ENCODE results near the gene DNAH2.

The DNAH2 gene

DNA sequence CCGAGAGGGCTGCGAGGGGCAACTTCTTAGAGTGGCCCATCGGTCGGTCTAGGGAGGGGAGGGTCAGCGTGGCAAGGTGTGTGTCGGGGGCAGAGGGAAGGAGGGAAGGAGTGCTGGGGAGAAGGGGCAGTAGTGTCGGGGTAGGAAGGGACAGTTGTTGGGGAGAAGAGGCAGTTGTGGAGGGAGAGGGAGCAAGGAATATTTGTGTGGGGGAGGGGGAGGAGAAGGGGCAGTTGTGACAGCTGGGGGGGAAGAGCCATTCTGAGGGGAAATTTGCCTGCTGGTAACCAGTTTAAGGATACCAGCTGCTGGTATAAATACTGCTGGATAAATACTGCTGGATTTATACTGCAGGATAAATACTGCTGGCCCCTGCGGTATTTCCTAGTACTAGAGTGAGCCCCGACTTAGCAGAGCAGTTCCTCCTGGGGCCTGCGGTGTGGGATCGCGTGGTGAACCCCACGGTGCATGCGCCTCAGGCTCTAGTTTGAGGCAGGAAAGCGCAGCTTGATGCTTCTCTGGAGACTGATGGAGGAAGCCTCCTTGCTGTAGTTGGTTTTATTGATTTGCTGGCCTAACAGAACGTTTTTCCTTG is 309 bp downstream of the DNAH2 start:
- H3K27me3 ChIP-seq (ENCODE audit: control insufficient read depth, insufficient read depth, low read length), result peaks cover 27% of the 10 kb centered on the region
- H3K9me3 ChIP-seq (ENCODE audit: control insufficient read depth, insufficient read depth, low read length), result no peaks in the 10 kb centered on the region
- H3K9ac ChIP-seq (ENCODE audit: low read depth, low read length), result no peak overlapping the region
- H3K4me3 ChIP-seq (ENCODE audit: low read depth, low read length), result peak overlapping the region; percentile 68
- H3K36me3 ChIP-seq (ENCODE audit: control insufficient read depth, insufficient read depth, low read length), result no peaks in the 10 kb centered on the region
- H3K4me1 ChIP-seq (ENCODE audit: control insufficient read depth, insufficient read depth, low read length), result peaks cover 7% of the 10 kb centered on the region

DNA sequence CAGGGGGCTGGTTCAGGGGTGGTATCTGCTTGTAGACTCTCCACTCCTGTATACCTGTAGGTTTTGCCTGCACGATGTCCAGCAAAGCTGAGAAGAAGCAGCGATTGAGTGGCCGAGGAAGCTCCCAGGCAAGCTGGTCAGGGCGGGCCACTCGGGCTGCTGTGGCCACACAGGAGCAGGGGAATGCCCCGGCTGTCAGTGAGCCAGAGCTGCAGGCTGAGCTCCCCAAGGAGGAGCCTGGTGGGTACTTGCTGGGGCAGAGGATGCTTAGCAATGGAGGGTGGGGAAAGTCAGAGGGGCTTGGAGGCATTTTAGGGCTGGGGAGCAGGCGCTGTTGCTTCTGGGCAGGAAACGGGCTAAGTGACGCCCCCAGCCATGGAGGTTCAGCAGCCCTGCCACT is 2.1 kb downstream of the DNAH2 start:
- H3K4me1 ChIP-seq (ENCODE audit: control insufficient read depth, insufficient read depth, low read length), result peaks cover 7% of the 10 kb centered on the region
- H3K36me3 ChIP-seq (ENCODE audit: control insufficient read depth, insufficient read depth, low read length), result no peaks in the 10 kb centered on the region
- H3K4me3 ChIP-seq (ENCODE audit: low read depth, low read length), result no peak overlapping the region
- H3K9me3 ChIP-seq (ENCODE audit: control insufficient read depth, insufficient read depth, low read length), result no peaks in the 10 kb centered on the region
- no peak overlapping the region for H3K9ac ChIP-seq (ENCODE audit: low read depth, low read length)
- peaks cover 24% of the 10 kb centered on the region for H3K27me3 ChIP-seq (ENCODE audit: control insufficient read depth, insufficient read depth, low read length)

DNA sequence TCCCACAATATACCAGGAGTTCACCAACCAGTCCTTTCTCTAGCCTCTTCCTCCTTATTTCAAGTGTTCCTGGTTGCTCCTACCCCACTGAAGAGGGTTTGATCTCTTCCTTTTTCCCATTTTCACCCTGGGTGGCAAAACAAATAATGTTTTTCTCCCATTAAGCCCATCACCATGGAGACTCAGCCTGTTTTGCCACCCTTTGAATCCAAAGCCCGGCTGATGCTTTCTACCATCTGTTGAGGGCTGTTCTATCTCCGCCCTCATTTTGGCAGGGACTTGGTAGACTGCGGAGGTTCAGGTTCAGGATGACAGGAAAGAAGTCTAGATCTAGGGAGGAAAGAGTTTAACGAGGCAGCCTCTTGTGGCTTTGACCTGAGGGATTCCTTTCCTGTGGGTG is 2.6 kb downstream of the DNAH2 start:
- Histone ChIP-seq H3K9me3 (ENCODE audit: control insufficient read depth, insufficient read depth, low read length) (no peaks in the 10 kb centered on the region), H3K36me3 (ENCODE audit: control insufficient read depth, insufficient read depth, low read length) (no peaks in the 10 kb centered on the region), H3K9ac (ENCODE audit: low read depth, low read length) (no peak overlapping the region), H3K4me1 (ENCODE audit: control insufficient read depth, insufficient read depth, low read length) (peaks cover 7% of the 10 kb centered on the region), H3K4me3 (ENCODE audit: low read depth, low read length) (no peak overlapping the region), H3K27me3 (ENCODE audit: control insufficient read depth, insufficient read depth, low read length) (peaks cover 24% of the 10 kb centered on the region)

DNA sequence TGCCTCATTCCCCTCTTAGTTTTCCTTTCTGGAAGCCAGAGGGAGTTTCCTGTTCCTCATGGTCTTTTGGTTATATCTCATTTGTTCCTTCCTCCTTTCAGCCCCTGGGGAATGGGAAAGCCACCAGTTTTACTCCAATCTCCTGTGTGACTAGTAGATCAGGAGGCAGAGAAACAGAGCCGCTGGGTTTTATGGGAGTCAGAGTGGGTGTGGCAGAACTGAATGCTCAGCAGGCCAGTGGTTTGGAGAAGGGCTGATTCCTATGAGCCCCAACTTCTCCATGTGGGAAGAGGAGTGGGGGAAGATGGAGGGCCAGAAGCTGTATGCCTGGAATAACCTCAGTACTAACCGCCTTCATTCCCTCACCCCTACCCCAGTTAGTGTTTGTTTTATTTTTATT is 4.1 kb downstream of the DNAH2 start:
- Histone ChIP-seq H3K36me3 (ENCODE audit: control insufficient read depth, insufficient read depth, low read length) (no peaks in the 10 kb centered on the region), H3K27me3 (ENCODE audit: control insufficient read depth, insufficient read depth, low read length) (peaks cover 24% of the 10 kb centered on the region), H3K4me3 (ENCODE audit: low read depth, low read length) (no peak overlapping the region), H3K4me1 (ENCODE audit: control insufficient read depth, insufficient read depth, low read length) (peaks cover 7% of the 10 kb centered on the region), H3K9ac (ENCODE audit: low read depth, low read length) (no peak overlapping the region), H3K9me3 (ENCODE audit: control insufficient read depth, insufficient read depth, low read length) (no peaks in the 10 kb centered on the region)

DNA sequence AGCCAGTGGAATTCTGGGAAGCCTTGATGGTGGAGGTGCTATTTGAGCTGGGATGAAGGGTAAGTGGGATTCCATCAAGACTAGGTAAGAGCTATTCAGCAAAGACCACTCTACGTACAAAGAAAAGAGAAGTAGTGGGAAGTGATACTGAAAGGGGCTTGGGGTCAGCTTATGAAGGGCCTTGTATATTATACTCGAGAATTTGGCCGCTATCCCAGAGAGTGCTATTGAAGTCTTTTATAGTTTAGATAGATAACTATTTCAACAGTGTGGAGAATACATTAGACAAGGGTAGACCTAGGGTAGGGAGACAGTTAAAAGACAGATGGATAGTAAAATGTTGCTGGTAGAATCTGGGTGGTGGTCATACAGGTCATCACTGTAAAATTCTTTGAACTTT is 10.3 kb downstream of the DNAH2 start:
- no peaks in the 10 kb centered on the region for H3K4me1 ChIP-seq (ENCODE audit: control insufficient read depth, insufficient read depth, low read length)
- no peak overlapping the region for H3K4me3 ChIP-seq (ENCODE audit: low read depth, low read length)
- no peaks in the 10 kb centered on the region for H3K27me3 ChIP-seq (ENCODE audit: control insufficient read depth, insufficient read depth, low read length)
- no peaks in the 10 kb centered on the region for H3K36me3 ChIP-seq (ENCODE audit: control insufficient read depth, insufficient read depth, low read length)
- H3K9ac ChIP-seq (ENCODE audit: low read depth, low read length), result no peak overlapping the region
- no peaks in the 10 kb centered on the region for H3K9me3 ChIP-seq (ENCODE audit: control insufficient read depth, insufficient read depth, low read length)

DNA sequence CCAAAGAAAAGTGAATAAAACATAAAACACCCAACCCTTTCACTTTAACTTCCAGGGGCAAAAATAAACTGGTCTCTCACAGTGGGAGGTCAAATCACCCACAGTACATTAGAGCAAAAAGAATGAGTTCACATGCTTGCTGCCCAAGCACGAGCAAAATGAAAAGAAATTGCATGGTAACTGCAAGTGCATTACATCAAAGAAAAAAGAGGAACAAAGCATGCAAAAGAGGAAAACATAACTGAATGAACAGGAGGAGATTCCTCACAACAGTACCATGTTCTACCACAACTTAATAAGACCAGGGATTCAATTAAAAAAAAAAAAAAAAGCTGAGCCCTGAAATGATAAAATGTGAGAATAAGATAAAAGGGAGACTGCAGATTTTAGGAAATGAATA is 12.3 kb downstream of the DNAH2 start:
- Histone ChIP-seq H3K9ac (ENCODE audit: low read depth, low read length) (no peak overlapping the region), H3K9me3 (ENCODE audit: control insufficient read depth, insufficient read depth, low read length) (no peaks in the 10 kb centered on the region), H3K27me3 (ENCODE audit: control insufficient read depth, insufficient read depth, low read length) (no peaks in the 10 kb centered on the region), H3K4me3 (ENCODE audit: low read depth, low read length) (no peak overlapping the region), H3K4me1 (ENCODE audit: control insufficient read depth, insufficient read depth, low read length) (no peaks in the 10 kb centered on the region), H3K36me3 (ENCODE audit: control insufficient read depth, insufficient read depth, low read length) (no peaks in the 10 kb centered on the region)

DNA sequence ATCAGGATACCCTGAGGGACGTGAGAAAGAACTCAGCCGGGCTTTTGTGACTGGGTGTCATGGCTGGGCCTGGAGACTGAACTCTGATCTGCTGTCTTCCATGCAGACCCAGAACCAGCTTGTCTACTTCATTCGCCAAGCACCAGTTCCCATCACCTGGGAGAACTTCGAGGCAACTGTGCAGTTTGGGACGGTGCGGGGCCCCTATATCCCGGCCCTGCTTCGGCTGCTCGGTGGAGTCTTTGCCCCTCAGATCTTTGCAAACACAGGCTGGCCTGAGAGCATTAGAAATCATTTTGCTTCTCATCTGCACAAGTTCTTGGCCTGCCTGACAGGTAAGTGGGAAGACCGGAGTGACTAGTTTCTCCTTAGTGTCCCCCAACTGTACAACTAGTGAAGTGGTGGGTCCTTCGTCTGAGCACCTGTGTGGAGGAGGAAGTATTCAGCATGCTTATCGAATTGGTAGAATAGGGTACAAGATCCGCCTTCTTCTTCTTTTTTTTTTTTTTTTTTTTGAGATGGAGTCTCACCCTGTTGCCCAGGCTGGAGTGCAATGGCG is 15.5 kb downstream of the DNAH2 start:
- peaks cover 7% of the 10 kb centered on the region for H3K27me3 ChIP-seq (ENCODE audit: control insufficient read depth, insufficient read depth, low read length)

DNA sequence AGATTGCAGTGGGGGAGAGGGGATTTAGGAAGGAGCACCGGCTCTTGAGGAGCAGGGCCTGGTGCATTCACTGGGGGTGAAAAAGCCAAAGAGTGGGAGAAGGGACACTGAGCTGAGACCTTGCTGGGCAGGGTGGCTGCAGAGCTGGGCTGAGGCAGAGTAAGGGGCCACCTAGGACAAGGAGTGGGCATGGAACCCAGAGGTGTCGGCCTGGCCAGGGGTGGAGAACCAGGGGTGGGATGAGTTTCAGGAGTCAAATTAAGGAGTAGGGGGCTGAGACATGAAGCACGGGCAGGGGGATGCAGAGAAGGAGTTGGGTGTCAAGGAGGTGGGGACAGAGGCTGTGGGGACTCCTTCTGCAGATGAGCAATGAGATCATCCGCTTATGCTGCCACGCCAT is 20.1 kb downstream of the DNAH2 start:
- H3K4me1 ChIP-seq (ENCODE audit: control insufficient read depth, insufficient read depth, low read length), result no peaks in the 10 kb centered on the region
- no peaks in the 10 kb centered on the region for H3K36me3 ChIP-seq (ENCODE audit: control insufficient read depth, insufficient read depth, low read length)
- peaks cover 7% of the 10 kb centered on the region for H3K27me3 ChIP-seq (ENCODE audit: control insufficient read depth, insufficient read depth, low read length)
- no peaks in the 10 kb centered on the region for H3K9me3 ChIP-seq (ENCODE audit: control insufficient read depth, insufficient read depth, low read length)
- no peak overlapping the region for H3K9ac ChIP-seq (ENCODE audit: low read depth, low read length)
- H3K4me3 ChIP-seq (ENCODE audit: low read depth, low read length), result no peak overlapping the region

More for the DNA sequence above, 15.5 kb downstream of the DNAH2 start:
- H3K4me3 ChIP-seq (ENCODE audit: low read depth, low read length), result no peak overlapping the region
- no peaks in the 10 kb centered on the region for H3K9me3 ChIP-seq (ENCODE audit: control insufficient read depth, insufficient read depth, low read length)
- H3K4me1 ChIP-seq (ENCODE audit: control insufficient read depth, insufficient read depth, low read length), result no peaks in the 10 kb centered on the region
- no peaks in the 10 kb centered on the region for H3K36me3 ChIP-seq (ENCODE audit: control insufficient read depth, insufficient read depth, low read length)
- no peak overlapping the region for H3K9ac ChIP-seq (ENCODE audit: low read depth, low read length)

DNA sequence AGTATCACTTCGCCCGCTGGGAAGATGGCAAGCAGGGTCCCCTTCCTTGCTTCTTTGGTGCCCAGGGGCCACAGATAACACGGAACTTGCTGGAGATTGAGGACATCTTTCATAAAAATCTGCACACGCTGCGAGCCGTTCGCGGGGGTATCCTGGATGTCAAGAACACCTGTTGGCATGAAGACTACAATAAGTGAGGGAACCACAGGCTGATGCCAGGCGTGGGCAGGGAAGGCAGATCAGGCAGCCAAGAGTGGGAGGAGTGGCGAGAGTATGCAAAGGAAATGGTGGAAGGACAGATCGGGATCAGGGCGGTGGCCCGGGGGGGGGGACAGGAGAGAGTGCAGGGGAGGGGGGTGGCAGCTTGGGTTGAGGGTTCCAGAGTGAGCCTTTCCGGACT is 22.2 kb downstream of the DNAH2 start:
- H3K9me3 ChIP-seq (ENCODE audit: control insufficient read depth, insufficient read depth, low read length), result no peaks in the 10 kb centered on the region

DNA sequence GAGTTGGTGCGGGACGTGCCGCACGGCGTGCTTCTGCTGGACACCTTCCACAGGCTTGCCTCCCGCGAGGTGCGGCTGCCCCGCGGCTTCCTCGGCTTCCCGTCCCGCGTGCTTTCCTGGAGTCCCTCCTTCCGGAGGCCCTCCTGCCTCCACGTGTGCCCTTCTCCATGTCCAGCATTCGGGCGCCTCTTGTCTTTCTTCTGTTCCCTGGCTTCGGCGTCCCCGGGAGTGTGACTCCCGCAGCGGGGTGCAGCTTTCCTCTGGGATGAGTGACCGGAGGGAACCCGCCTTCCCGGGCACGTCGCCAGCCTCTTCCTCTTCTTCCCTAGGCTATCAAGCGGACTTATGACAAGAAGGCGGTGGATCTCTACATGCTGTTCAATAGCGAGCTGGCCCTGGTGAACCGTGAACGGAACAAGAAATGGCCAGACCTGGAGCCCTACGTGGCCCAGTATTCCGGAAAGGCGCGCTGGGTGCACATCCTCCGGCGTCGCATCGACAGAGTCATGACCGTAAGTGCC is 23.0 kb downstream of the DNAH2 start:
- H3K9me3 ChIP-seq (ENCODE audit: control insufficient read depth, insufficient read depth, low read length), result no peaks in the 10 kb centered on the region
- H3K36me3 ChIP-seq (ENCODE audit: control insufficient read depth, insufficient read depth, low read length), result no peaks in the 10 kb centered on the region
- no peak overlapping the region for H3K9ac ChIP-seq (ENCODE audit: low read depth, low read length)
- H3K4me1 ChIP-seq (ENCODE audit: control insufficient read depth, insufficient read depth, low read length), result no peaks in the 10 kb centered on the region
- peaks cover 7% of the 10 kb centered on the region for H3K27me3 ChIP-seq (ENCODE audit: control insufficient read depth, insufficient read depth, low read length)
- H3K4me3 ChIP-seq (ENCODE audit: low read depth, low read length), result no peak overlapping the region

More for the DNA sequence above, 22.2 kb downstream of the DNAH2 start:
- Histone ChIP-seq H3K9ac (ENCODE audit: low read depth, low read length) (no peak overlapping the region), H3K27me3 (ENCODE audit: control insufficient read depth, insufficient read depth, low read length) (peaks cover 7% of the 10 kb centered on the region), H3K36me3 (ENCODE audit: control insufficient read depth, insufficient read depth, low read length) (no peaks in the 10 kb centered on the region), H3K4me1 (ENCODE audit: control insufficient read depth, insufficient read depth, low read length) (no peaks in the 10 kb centered on the region), H3K4me3 (ENCODE audit: low read depth, low read length) (no peak overlapping the region)

DNA sequence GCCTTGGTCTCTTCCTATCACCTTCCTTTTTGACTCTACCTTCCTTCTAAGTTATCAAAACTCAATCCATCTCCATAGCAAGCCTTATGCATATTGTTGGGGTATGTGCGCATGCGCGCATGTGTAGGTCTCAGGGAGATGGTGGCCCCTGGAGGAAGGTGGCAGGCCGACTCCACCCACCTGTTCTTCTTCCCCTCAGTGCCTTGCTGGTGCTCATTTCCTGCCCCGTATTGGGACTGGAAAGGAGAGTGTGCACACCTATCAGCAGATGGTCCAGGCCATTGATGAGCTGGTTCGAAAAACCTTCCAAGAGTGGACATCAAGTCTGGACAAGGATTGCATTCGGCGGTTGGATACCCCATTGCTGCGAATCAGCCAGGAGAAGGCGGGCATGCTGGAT is 25.2 kb downstream of the DNAH2 start:
- no peak overlapping the region for H3K4me3 ChIP-seq (ENCODE audit: low read depth, low read length)
- H3K9ac ChIP-seq (ENCODE audit: low read depth, low read length), result no peak overlapping the region
- no peaks in the 10 kb centered on the region for H3K36me3 ChIP-seq (ENCODE audit: control insufficient read depth, insufficient read depth, low read length)
- no peaks in the 10 kb centered on the region for H3K4me1 ChIP-seq (ENCODE audit: control insufficient read depth, insufficient read depth, low read length)
- no peaks in the 10 kb centered on the region for H3K27me3 ChIP-seq (ENCODE audit: control insufficient read depth, insufficient read depth, low read length)
- H3K9me3 ChIP-seq (ENCODE audit: control insufficient read depth, insufficient read depth, low read length), result no peaks in the 10 kb centered on the region

DNA sequence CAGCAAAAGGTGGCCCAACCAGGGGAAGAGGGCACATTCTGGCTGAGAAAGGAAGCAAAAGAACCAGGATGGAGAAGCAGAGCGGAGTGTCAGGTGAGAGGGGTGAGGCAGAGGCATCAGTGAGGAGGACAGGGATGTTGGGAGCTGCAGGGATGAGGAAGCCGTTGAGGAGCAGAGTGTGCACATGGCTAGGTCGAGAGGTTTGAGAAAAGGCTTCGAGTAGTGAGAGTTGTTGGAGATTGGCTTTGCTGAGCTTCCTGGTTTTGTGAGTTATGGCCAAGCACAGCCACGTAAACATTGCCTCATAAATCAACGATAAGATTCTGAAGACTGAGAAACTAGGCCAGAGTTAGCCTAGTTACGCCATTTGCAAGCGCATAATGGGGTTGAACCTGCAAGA is 26.9 kb downstream of the DNAH2 start:
- Histone ChIP-seq H3K36me3 (ENCODE audit: control insufficient read depth, insufficient read depth, low read length) (no peaks in the 10 kb centered on the region), H3K27me3 (ENCODE audit: control insufficient read depth, insufficient read depth, low read length) (no peaks in the 10 kb centered on the region), H3K4me1 (ENCODE audit: control insufficient read depth, insufficient read depth, low read length) (no peaks in the 10 kb centered on the region), H3K4me3 (ENCODE audit: low read depth, low read length) (no peak overlapping the region), H3K9ac (ENCODE audit: low read depth, low read length) (no peak overlapping the region), H3K9me3 (ENCODE audit: control insufficient read depth, insufficient read depth, low read length) (no peaks in the 10 kb centered on the region)

Measured in iPS-15b (cell line).